ENCODE data around the gene HSD17B7. TPM values are rescaled to one million over a fixed set of nuclear protein-coding genes. Genes with fewer than 3 reads are reported as not detected.
A peak's percentile ranks its signal among the peaks of the same experiment; 100 is the strongest.

HSD17B7 gene
- total RNA-seq, 1 donor from 2014 or later = 38.7 TPM

DNA sequence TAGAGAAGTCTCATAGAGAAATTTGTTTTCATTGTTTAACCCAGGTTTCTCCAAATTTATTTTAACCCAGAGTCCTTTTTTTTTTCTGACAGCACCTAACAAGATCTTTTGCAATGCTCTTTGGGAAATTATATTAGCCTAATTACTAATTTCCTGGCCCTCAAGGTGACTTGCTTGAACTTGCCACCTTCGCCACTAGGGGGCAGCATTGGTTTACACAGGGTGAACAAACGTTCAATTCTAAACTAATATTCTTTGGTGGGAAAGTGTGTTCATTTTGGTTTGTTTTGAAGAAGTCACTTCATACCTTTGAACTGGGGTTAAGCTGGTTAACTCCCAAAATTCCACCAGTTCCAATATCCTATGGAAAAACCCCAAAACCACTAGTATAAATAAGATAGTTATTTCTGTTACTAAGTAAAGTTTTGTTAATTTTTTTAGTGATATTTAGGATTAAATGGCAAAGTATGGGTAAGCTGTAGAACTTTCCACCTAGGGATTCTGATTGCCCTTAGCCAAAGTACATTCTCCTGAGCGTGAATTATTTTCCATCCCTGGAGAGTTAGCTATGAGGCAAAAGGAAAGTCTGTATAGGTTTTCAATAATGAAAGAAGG lies 57.4 kb downstream of the HSD17B7 start:
- H3K9me3 Mint-ChIP-seq (ENCODE audit: unreplicated experiment) = peaks cover 2% of the 10 kb centered on the region
- peaks cover 3% of the 10 kb centered on the region for H3K4me1 Mint-ChIP-seq (ENCODE audit: low read depth, unreplicated experiment)
- H3K4me3 Mint-ChIP-seq (ENCODE audit: unreplicated experiment) = no peak overlapping the region
- peak; percentile 98 for TF ChIP-seq CTCF (IDR thresholded peaks at IDR 0.05; ENCODE audit: partially characterized antibody, unreplicated experiment)
- H3K27me3 Mint-ChIP-seq (ENCODE audit: unreplicated experiment) = no peaks in the 10 kb centered on the region
- DNase-seq = peak; percentile 88
- H3K27ac Mint-ChIP-seq (ENCODE audit: unreplicated experiment) = no peak overlapping the region
- H3K36me3 Mint-ChIP-seq (ENCODE audit: unreplicated experiment) = no peaks in the 10 kb centered on the region

DNA sequence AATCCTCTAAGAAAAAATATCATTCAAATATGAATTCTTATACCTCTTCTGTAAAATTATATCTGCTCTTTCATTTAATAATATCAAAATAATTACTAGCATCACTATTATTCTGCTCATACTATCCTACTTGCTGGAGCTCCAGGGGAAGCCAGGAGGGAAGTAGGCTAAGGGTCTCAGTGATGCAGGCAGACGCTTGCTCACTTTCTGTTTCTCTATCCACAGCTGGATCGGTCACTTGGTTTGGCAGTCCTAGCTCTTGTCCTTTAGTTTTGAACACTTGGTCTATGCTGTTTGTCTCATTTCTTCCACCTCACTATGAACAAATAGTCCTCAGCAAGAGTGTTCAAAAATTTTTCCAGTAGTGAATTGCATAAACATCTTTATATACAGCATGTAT lies 59.2 kb downstream of the HSD17B7 start:
- TF ChIP-seq CTCF (IDR thresholded peaks at IDR 0.05; ENCODE audit: partially characterized antibody, unreplicated experiment) = no peak
- Mint-ChIP-seq H3K4me1 (ENCODE audit: low read depth, unreplicated experiment) (peaks cover 2% of the 10 kb centered on the region), H3K4me3 (ENCODE audit: unreplicated experiment) (no peak overlapping the region), H3K27me3 (ENCODE audit: unreplicated experiment) (no peaks in the 10 kb centered on the region), H3K9me3 (ENCODE audit: unreplicated experiment) (peaks cover 2% of the 10 kb centered on the region), H3K27ac (ENCODE audit: unreplicated experiment) (no peak overlapping the region), H3K36me3 (ENCODE audit: unreplicated experiment) (no peaks in the 10 kb centered on the region)
- no peak for DNase-seq

- Mint-ChIP-seq H3K27me3 (ENCODE audit: unreplicated experiment) (no peaks in the 10 kb centered on the region), H3K4me1 (ENCODE audit: low read depth, unreplicated experiment) (no peaks in the 10 kb centered on the region), H3K36me3 (ENCODE audit: unreplicated experiment) (no peaks in the 10 kb centered on the region), H3K9me3 (ENCODE audit: unreplicated experiment) (no peaks in the 10 kb centered on the region), H3K4me3 (ENCODE audit: unreplicated experiment) (no peak overlapping the region), H3K27ac (ENCODE audit: unreplicated experiment) (no peak overlapping the region)
- TF ChIP-seq CTCF (IDR thresholded peaks at IDR 0.05; ENCODE audit: partially characterized antibody, unreplicated experiment) = no peak
- no peak for DNase-seq
Measured at GRCh38 chr1:162851341-162851740, 60.8 kb downstream of the HSD17B7 start.

- Mint-ChIP-seq H3K9me3 (ENCODE audit: unreplicated experiment) (no peaks in the 10 kb centered on the region), H3K27ac (ENCODE audit: unreplicated experiment) (no peak overlapping the region), H3K27me3 (ENCODE audit: unreplicated experiment) (no peaks in the 10 kb centered on the region), H3K4me3 (ENCODE audit: unreplicated experiment) (no peak overlapping the region), H3K36me3 (ENCODE audit: unreplicated experiment) (no peaks in the 10 kb centered on the region), H3K4me1 (ENCODE audit: low read depth, unreplicated experiment) (no peaks in the 10 kb centered on the region)
- peak; percentile 69 for TF ChIP-seq CTCF (IDR thresholded peaks at IDR 0.05; ENCODE audit: partially characterized antibody, unreplicated experiment)
- DNase-seq = peak; percentile 66
Measured at GRCh38 chr1:162854245-162854882, 63.9 kb downstream of the HSD17B7 start.

DNA sequence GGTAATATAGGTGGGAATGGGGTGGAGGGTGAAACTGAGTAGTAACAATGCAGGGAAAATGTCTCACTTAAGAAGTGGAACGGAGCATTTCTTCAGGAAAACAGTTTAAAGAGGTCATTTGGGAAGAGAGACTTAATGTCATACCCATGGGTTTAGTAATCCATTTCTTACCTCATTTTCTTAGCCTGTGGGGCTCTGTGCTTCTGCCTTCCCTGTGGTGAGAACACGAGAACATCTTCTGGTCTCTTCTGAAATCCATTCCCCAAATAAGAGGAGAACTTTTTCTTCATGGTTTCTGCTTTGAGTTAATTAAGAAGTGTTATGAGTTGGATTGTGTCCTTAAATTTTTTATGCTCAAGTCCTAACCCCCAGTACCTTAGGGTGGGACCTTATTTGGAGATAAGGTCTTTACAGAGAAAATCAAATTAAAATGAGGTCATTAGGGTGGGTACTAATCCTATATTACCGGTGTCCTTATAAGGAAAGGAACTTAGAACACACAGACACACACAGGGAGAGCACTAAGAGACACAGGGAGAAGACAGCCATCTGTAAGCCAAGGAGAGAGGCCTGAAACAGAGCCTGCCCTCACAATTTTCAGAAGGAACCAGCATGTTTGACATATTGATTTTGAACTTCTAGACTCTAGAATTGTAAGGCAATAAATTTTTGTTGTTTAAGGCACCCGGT lies 65.1 kb downstream of the HSD17B7 start:
- Mint-ChIP-seq H3K27me3 (ENCODE audit: unreplicated experiment) (no peaks in the 10 kb centered on the region), H3K9me3 (ENCODE audit: unreplicated experiment) (no peaks in the 10 kb centered on the region), H3K4me1 (ENCODE audit: low read depth, unreplicated experiment) (no peaks in the 10 kb centered on the region), H3K4me3 (ENCODE audit: unreplicated experiment) (no peak overlapping the region), H3K36me3 (ENCODE audit: unreplicated experiment) (no peaks in the 10 kb centered on the region), H3K27ac (ENCODE audit: unreplicated experiment) (no peak overlapping the region)
- no peak for DNase-seq
- no peak for TF ChIP-seq CTCF (IDR thresholded peaks at IDR 0.05; ENCODE audit: partially characterized antibody, unreplicated experiment)

Data from glutamatergic neuron (in vitro differentiated cells).